A673 (cell line): ENCODE data around the gene IER5. TPM values are rescaled to one million over a fixed set of nuclear protein-coding genes. Genes with fewer than 3 reads are reported as not detected.

Experiments used
- BruUV-seq: library from RNA; stranded (reverse); fragments of 400-500 nt; replicated peaks from 2 replicates; lab custom pipeline; 2021; lab: Mats Ljungman, UMichigan
- CTCF ChIA-PET: fragments of 300-600 bp; sonication (Branson Sonifier 250); formaldehyde crosslinking; loops from one replicate; lab custom pipeline; 2022; ENCODE audit warnings: antibody characterized with exemption; lab: Charles Lee
- POLR2A ChIA-PET: fragments of 300-600 bp; sonication (Branson Sonifier 250); formaldehyde crosslinking; loops from one replicate; lab custom pipeline; 2022; ENCODE audit warnings: antibody characterized with exemption; ENCODE audit not compliant: low non-redundant PET; lab: Charles Lee
- DNase-seq: peaks from one replicate; pipeline ENCODE4 v3.0.0-alpha.2; 2015; ENCODE audit warnings: low spot score
- H3K27ac ChIP-seq: fragments of 200-600 bp; sonication (generic); 2 replicates; pipeline ENCODE4 v1.5.1; 2016; ENCODE audit warnings: mixed run types, low read depth, mild to moderate bottlenecking, mixed read lengths, antibody characterized with exemption, low read length; ENCODE audit not compliant: poor library complexity, severe bottlenecking
- H3K27me3 ChIP-seq: fragments of 200-600 bp; sonication (generic); replicated peaks from 2 replicates; pipeline ENCODE4 v1.6.1; 2017; ENCODE audit warnings: mixed run types, low read depth, mild to moderate bottlenecking, mixed read lengths, antibody characterized with exemption, low read length; ENCODE audit not compliant: insufficient read depth, poor library complexity
- H3K36me3 ChIP-seq: fragments of 200-600 bp; sonication (generic); 2 replicates; pipeline ENCODE4 v1.6.1; 2016; ENCODE audit warnings: mixed run types, mild to moderate bottlenecking, mixed read lengths, antibody characterized with exemption, low read length; ENCODE audit not compliant: insufficient read depth, poor library complexity, severe bottlenecking
- H3K4me1 ChIP-seq: fragments of 200-600 bp; sonication (generic); 2 replicates; pipeline ENCODE4 v1.6.1; 2017; ENCODE audit warnings: mixed run types, mild to moderate bottlenecking, mixed read lengths, antibody characterized with exemption, low read length; ENCODE audit not compliant: insufficient read depth, poor library complexity, severe bottlenecking
- H3K4me3 ChIP-seq: fragments of 200-600 bp; sonication (generic); 2 replicates; pipeline ENCODE4 v1.5.1; 2016; ENCODE audit warnings: low read depth, mixed run types, mild to moderate bottlenecking, mixed read lengths, low read length; ENCODE audit not compliant: poor library complexity, severe bottlenecking
- H3K9me3 ChIP-seq: fragments of 200-600 bp; sonication (generic); 2 replicates; pipeline ENCODE4 v1.6.1; 2016; ENCODE audit warnings: mixed run types, low read depth, mild to moderate bottlenecking, mixed read lengths, antibody characterized with exemption, low read length; ENCODE audit not compliant: poor library complexity, severe bottlenecking
- CTCF ChIP-seq: fragments of 300-800, 200-600 bp; sonication (generic); conservative IDR thresholded peaks from 2 replicates; pipeline ENCODE4 v1.5.1; 2017; ENCODE audit warnings: low read depth, mild to moderate bottlenecking, antibody characterized with exemption, low read length, moderate library complexity, mixed read lengths
- EZH2 ChIP-seq: fragments of 200-600 bp; sonication (generic); IDR thresholded peaks from 2 replicates; pipeline ENCODE4 v1.6.1; 2017; ENCODE audit warnings: borderline replicate concordance, low read depth, mild to moderate bottlenecking, mixed read lengths, antibody characterized with exemption, low read length; ENCODE audit not compliant: poor library complexity, severe bottlenecking
- intact Hi-C: fragments of 100-400 bp; cut with micrococcal nuclease; formaldehyde crosslinking; loops from one replicate; pipeline ENCODE4 v1.10.0; 2022; ENCODE audit not compliant: unreplicated experiment
- total RNA-seq: library from RNA; stranded (reverse); gene quantifications from 2 replicates; pipeline ENCODE4 v1.2.3, GENCODE V29; 2021

Gene IER5
- total RNA-seq, 1 experiment from 2014 or later, result 28.2 TPM

GRCh38 chr1:181106022-181106312 is 17.5 kb downstream of the IER5 start:
- intact Hi-C loops, result no loop called here
- Histone ChIP-seq H3K36me3 (no peaks in the 10 kb centered on the region), H3K4me3 (no peak overlapping the region), H3K9me3 (no peaks in the 10 kb centered on the region), H3K4me1 (peaks cover 53% of the 10 kb centered on the region), H3K27ac (no peak overlapping the region), H3K27me3 (no peaks in the 10 kb centered on the region)
- ChIA-PET POLR2A (no interaction called here), CTCF (interaction anchor here (1.3 kb wide), 1 partner anchor 30 kb away, joined by 3 read pairs; no protein-coding TSS in a partner anchor)
- TF ChIP-seq CTCF (no peak), EZH2 (no peak)
- BruUV-seq, result no TSS peak
- no peak for DNase-seq

GRCh38 chr1:181106479-181106878 is 18.0 kb downstream of the IER5 start:
- Histone ChIP-seq H3K9me3 (no peaks in the 10 kb centered on the region), H3K4me1 (peaks cover 48% of the 10 kb centered on the region), H3K27ac (no peak overlapping the region), H3K27me3 (no peaks in the 10 kb centered on the region), H3K4me3 (no peak overlapping the region), H3K36me3 (no peaks in the 10 kb centered on the region)
- no TSS peak for BruUV-seq
- ChIA-PET POLR2A (no interaction called here), CTCF (interaction anchor here (1.3 kb wide), 1 partner anchor 30 kb away, joined by 3 read pairs; no protein-coding TSS in a partner anchor)
- DNase-seq, result no peak
- intact Hi-C loops, result no loop called here
- TF ChIP-seq CTCF (no peak), EZH2 (no peak)

- BruUV-seq, result no TSS peak
These were observed 19.2 kb downstream of the IER5 start for GRCh38 chr1:181107711-181108110.

More at GRCh38 chr1:181107711-181108110, 19.2 kb downstream of the IER5 start:
- ChIA-PET CTCF (no interaction called here), POLR2A (no interaction called here)
- TF ChIP-seq CTCF, result no peak
- no peak for TF ChIP-seq EZH2
- no peak overlapping the region for H3K4me3 ChIP-seq
- peaks cover 36% of the 10 kb centered on the region for H3K4me1 ChIP-seq
- no peak overlapping the region for H3K27ac ChIP-seq
- intact Hi-C loops, result no loop called here
- no peak for DNase-seq
- H3K27me3 ChIP-seq, result no peaks in the 10 kb centered on the region
- no peaks in the 10 kb centered on the region for H3K36me3 ChIP-seq
- H3K9me3 ChIP-seq, result no peaks in the 10 kb centered on the region
